DMS 273 treated with DMSO at 0.1 percent for 48 hours (cell line): ENCODE results near the gene ICAM3.
"Not testable (repeated sequence)": the region's sequence is repeated elsewhere in the genome, so short reads cannot be mapped to it uniquely, and the experiment has no call there.

ENCODE experiments used
- DNase-seq: peaks from one replicate; lab custom pipeline; 2025; lab: John Stamatoyannopoulos, UW

ICAM3 gene, protein sequence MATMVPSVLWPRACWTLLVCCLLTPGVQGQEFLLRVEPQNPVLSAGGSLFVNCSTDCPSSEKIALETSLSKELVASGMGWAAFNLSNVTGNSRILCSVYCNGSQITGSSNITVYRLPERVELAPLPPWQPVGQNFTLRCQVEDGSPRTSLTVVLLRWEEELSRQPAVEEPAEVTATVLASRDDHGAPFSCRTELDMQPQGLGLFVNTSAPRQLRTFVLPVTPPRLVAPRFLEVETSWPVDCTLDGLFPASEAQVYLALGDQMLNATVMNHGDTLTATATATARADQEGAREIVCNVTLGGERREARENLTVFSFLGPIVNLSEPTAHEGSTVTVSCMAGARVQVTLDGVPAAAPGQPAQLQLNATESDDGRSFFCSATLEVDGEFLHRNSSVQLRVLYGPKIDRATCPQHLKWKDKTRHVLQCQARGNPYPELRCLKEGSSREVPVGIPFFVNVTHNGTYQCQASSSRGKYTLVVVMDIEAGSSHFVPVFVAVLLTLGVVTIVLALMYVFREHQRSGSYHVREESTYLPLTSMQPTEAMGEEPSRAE

DNA sequence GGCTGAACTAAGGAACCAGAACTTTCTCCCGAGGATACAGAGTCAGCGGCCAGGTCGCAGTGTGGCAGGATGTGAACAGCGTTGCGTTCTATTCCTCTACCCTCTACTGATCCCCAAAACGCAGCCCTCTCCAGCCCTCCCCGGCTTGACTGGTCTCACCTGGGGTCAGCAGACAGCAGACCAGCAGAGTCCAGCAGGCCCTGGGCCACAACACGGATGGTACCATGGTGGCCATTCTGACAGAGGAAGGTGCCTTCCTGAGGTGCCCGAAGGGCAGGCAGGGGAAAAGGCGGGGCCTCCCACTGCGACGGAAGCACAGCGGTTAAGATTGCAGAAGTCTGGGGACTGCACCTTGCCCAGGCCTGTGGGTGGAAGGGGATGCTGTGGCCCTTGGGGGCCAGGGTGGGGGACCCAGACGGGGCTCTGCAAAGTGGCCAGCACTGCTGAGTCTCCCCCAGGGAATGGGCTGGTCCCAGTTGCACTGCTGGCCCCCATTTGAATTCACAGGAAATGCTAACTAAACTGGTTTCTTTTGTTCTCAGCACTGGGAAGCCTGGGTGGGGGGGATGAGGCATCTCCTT lies at the start of gene ICAM3:
Gene ICAM3 (minus strand): TSS at position 245 of the 581 bp plus-strand sequence. CDS start 10 bp downstream, at position 235.
- no peak for DNase-seq

DNA sequence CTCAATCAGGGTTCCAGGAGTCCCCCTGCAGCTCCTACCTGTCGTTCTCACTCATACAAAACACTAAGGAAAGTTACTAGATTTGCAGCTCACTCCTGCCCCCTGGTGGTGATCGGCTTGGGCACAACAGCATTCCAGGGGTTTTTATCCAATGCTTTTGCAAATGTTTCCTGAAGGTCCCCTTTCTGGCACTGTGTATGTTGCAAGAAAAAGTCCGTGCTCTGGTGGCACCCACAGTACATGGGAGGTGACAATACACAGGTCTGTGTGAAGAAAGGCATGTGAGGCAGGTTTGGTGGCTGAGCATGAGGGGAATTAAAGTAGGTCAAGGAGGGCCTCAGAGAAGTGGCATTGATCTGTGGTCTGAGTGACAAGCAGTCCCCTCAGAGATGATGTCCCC lies 49.5 kb upstream of the ICAM3 start:
- peak; percentile 47 for DNase-seq

DNA sequence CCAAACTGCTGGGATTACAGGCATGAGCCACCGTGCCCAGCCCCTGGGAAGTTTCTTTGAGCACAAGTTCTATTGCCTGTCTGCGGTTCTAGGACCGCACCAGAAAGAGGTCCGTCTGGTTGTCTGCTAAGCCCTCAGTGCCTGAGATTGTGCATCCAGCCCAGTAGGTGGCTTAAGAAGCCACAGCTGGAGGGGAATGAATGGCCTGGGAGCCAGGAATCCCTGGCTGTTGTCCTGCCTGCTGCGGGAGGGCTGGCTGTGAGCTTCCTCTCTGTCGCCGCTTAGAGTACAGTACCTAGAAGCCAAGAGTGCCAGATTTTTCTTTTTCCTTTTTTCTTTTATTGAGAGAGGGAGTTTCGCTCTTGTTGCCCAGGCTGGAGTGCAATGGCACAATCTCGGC lies 45.2 kb upstream of the ICAM3 start:
- DNase-seq = no peak

DNA sequence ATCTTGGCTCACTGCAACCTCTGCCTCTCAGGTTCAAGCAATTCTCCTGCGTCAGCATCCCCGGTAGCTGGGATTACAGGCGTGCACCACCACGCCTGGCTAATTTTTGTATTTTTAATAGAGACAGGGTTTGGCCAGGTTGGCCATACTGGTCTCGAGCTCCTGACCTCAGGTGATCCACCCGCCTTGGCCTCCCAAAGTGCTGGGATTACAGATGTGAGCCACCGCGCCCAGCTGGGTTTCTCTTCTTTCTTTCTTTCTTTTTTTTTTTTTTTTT lies 43.7 kb upstream of the ICAM3 start:
- DNase-seq = not testable (repeated sequence)

DNA sequence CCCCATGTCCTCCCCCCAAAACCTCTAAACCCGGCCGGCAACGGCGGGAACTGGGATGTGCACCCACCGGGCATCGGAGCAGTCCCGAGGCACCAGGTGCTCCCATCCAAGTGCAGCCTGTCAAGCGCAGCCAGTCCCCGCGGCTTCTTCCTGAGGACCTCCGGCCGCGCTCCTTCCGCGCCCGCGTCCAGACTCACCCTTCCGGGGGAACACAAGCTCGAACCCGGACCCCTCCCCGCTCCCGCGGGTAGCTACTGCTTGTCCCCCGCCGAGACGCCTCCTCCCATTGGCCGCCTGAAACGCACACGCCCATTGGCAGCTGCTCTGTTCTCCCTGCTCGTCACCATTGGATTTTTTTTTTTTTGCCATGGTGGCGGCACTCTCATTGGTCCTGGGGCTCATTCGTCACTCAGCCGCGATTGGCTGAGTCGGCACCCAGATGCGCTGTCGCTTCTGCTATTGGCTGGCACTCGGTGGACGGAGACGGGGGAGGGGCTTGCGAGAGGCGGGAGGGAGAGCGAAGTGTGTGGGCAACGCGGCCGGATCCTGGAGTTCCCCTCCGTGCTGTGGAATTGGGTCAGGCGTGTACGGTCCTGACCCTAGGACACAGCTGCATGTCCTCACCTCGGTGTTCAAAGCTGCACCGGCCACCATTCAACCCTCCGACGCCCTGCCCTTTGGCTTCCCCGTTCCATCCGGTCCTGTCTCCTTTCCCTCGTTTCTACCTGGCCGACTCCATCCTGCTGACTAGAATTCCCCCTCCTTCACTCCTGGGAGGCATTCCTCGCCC lies 41.1 kb upstream of the ICAM3 start, which contains the start of gene TYK2:
Gene TYK2 (minus strand): TSS at position 260 of the 790 bp plus-strand sequence. CDS start 2,166 bp downstream, outside the sequence.
- peak; percentile 97 for DNase-seq

DNA sequence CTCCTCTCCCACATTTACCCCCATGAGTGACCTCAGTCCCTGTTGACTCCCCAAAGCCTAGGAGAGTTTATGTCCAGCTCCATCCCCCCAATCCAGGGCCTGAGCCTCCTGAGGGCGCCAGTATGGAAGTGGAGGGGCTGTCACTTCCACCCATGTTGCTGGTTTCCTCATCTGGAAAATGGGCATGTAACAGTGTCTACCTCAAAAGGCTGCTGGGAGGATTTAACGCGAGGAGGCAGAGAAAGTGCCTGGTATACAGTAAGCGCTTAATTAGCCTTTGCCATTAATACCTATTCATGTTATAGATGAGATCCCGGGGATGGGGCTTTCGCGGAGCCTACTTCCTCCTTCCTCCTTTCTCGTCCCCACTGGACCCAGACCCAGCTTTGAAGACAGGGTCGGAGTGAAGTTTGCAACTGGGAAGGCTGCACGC lies 40.5 kb upstream of the ICAM3 start:
- no peak for DNase-seq

DNA sequence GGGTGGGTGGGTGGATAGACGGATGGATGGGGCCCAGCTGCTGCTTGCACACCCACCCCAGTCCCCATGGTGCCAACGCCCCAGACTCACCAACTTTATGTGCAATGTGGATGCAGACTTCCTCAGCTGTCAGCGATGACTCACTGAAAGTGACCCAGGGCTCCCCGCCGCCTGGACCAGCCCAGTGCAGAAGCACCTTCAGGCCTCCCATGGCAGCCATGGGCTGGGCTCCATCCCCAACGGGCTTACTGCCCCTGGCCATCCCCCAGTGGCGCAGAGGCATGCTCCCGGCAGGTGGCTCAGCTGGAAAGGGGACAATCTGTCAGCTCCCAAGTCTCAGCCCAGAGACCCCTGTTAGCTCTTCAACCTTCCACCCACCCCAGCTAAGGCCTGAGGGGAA lies 38.7 kb upstream of the ICAM3 start:
- DNase-seq = no peak

DNA sequence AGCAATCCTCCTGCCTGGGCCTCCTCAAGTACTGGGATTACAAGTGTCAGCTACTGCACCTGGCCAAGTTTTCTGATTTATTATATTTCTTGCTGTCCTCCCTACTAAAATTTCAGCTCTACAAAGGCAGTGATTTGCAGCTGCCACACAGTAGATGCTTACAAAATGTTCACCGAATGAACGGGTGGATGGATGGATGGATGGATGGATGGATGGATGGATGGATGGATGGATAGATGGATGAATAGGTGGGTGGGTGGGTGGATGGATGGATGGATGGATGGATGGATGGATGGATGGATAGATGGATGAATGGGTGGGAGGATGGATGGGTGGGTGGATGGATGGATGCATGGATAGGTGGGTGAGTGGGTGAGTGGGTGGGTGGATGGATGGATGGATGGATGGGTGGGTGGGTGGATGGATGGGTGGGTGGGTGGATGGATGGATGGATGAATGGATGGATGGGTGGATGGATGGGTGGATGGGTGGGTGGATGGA lies 37.8 kb upstream of the ICAM3 start:
- DNase-seq = not testable (repeated sequence)

DNA sequence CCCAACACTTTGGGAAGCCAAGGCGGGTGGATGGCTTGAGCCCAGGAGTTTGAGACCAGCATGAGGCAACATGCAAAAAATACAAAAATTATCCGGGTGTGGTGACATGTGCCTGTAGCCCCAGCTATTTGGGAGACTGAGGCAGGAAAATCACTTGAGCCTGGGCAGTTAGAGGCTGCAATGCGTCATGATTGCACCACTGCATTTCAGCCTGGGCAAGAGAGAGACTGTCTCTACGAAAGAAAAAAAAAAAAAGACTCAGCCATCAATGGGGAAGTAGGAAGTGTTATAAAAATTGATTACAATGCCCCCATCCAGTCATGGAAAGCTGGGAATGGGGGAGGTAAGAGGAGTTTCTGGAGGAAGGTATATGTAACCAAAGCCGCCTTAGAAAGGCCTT lies 35.5 kb upstream of the ICAM3 start:
- DNase-seq = no peak

DNA sequence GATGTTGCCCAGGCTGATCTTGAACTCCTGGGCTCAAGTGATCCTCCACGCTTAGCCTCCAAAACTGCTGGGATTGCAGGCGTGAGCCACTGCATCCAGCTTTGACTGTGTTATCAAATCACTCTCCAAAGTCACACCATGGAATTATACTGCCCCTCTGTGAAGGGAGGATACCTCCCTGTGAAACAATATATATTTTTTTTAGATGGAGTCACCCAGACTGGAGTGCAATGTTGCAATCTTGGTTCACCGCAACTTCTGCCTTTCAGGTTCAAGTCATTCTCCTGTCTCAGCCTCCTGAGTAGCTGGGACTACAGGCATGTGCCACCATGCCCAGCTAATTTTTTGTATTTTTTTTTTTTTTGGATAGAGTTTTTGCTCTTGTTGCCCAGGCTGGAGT lies 33.3 kb upstream of the ICAM3 start:
- DNase-seq = no peak

DNA sequence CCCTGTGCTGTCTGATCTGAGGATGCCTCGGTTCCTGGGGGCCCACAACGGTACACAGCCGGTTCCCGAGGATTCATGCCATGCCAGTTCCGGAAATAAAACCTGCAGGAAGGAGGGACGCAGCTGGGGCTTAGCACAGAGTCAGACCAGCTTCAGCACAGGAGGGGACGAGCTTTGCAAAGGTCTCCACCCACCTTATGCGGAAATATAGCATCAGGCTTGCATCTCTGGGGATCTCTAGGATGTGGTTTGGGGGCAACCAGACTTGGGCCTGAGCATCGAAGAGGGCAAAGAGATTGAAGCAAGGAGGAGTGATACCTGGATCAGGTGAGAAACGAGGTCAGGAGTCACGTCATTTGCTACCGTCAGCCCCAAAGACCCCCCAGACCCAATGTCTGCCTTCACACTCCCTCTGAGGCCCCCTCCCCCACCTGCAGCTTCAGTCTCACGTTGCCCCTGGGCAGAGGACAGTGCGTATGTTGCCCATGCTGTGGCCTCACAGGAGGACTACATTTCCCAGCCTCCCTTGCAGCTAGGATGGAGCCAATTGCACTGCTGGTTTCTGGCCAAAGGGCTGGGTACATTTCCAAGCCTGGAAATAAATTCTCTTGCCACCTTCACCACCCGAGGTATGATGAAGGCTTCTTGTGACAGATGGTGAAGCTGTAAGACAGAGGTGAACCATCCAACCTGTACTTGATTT lies 28.8 kb upstream of the ICAM3 start:
- no peak for DNase-seq

DNA sequence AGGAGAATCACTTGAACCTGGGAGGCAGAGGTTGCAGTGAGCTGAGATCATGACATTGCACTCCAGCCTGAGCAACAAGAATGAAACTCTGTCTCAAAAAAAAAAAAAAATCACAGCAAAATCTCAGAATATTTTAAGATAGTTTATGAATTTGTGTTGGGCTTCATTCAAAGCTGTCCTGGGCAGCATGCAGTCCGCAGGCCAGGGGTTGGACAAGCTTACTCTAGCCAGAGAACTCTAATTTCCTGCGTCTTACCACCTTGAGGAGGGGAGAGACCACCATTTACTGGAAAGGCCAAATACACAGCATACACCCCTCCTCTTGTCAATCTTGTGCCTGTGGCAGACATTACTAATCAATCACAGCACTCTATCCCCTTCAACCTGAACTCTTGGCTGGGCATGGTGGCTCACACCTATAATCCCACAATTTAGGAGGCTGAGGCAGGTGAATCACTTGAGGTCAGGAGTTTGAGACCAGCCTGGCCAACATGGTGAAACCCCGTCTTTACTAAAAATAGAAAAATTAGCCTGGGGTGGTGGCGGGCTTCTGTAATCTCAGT lies 27.6 kb upstream of the ICAM3 start:
- not testable (repeated sequence) for DNase-seq

DNA sequence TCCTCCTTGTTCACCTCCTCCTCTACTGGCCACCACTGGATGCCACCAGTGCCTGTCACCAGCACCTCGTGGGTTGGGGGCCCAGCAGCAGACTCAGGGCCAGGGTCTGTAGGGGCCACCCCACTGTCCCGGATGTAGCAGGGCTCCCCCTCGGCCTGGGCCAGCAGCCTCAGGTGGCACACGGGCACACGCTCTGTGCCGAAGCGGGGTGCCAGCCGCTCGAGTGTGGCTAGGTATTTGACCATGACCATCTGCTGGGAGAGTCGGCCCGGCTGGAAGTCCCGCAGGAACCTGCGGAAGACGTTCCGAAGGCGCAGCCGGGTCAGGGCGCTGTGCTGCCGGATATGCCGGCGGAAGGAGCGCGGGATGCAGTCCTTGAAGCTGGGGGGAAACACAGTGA lies 26.1 kb upstream of the ICAM3 start:
- DNase-seq = no peak

DNA sequence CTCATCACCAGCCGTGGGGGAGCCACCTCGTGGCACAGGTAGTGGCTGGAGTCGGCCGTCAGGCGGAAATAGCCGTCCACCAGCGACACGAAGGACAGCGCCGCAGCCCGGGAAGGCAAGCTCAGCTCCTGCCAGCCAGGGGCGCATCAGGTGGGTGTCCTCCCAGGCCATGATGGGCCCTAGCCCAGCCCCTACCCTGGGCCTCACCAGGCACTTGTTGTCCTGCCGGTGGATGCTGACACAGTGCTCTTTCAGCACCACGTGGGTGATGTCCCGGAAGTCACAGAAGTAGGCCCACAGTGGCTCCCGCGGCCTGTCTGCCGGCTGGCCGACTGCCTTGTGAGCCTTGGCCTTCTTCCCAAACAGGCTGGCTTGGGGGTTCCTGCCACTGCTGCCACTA lies 25.2 kb upstream of the ICAM3 start:
- no peak for DNase-seq

DNA sequence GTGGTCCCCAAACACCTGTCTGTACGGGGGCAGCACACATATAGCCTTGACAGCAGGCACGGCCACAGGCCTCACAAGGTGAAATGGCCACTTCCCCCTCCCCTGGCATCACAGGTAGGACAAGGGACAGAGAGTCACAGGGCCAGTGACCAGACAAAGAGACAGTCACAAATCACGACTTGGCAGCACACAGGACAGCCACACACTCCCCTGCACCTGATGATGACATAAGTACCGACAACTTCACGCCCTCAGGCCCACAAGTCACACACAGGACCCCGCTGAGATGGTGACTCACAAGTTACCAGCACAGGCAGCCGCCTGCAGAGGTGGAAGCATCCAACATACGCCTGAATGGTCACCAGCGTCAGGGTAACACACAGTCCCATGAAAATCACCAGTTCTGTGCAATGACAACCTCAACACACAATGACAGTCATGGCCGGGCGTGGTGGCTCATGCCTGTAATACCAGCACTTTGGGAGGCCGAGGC lies 24.4 kb upstream of the ICAM3 start:
- DNase-seq = no peak

DNA sequence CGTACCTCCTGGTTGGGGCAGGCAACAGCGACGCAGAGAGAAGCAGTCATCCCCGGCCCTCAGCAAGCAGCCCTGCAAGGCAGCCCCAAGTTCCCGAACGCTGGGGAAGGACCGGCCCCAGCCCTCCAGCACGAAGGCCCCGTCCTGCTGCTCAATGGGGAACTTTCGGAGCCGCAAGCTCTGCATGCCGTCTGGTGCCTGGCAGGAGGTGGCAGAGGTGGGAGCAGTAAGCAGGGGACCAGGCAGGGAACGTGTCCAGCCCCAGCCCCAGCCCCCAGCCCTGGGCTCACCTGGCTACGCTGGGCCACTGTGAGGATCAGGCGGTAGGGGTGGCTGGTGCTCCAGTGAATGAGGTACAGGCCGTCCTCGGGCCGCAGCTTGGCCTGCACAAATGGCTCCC lies 22.8 kb upstream of the ICAM3 start:
- no peak for DNase-seq

DNA sequence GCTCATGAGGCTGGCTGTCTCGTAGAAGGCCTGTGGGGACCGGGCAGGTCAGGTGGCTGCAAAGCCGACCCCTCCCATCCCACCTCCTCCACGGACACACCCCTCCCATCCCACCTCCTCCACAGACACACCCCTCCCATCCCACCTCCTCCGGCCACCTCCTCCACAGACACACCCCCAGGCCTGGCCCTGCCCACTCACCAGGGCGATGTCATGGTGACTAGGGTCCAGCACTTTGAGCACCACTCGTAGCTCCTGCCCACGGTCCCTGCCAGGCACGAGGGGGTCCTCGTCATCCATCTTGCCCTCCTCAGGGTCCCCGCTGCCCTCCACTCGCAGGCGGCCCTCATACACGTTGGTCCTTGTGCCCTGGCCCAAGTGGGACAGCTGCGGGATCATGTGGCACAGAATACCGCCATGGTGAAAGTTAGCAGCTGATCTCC lies 22.2 kb upstream of the ICAM3 start:
- DNase-seq = no peak

DNA sequence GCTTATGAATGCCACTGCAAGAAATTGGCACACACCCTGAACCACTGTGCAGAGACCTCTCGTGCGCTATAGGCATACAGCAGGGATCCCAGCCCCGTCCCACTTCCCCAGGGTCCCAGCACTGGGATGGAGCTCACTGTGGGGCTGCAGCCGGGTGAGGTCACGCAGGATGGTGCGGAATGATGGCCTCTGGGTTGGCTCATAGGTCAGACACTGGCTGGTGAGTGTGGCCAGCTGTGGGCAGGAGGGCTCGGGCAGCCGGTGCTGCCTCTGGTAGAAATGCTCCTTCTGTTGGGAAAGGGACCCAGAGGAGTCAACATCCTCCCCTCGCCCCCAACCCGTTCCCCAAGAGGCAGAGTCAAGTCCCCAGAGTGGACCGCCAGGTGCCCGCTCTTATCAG lies 17.0 kb upstream of the ICAM3 start:
- no peak for DNase-seq

DNA sequence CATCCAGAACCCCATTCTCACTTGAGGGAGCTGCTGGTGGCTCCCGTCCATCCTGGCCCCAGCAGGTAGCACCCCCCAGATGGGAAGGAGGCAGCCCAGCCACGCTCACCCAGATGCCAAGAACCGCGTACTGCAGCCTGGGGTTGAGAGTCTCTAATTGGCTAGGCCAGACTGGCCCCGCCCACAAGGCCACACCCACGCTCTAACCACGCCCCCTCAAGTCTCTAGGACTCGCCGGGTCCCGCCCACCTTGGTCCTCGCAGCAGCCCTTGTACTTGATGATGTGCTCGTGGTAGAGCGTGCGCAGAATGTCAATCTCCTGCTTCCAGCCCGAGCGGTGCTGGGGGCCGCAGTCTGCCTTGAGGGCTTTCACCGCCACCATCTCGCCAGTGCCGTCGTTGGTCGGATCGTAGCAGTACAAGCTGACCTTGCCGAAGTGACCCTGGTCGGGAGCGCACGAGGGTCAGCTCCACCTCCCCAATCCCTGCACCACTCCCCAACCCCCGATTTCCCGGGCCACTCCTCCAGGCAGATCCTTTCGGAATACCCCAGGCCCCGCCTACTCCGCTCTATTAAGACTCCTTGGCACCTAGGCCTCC lies 14.5 kb upstream of the ICAM3 start:
- DNase-seq = no peak

DNA sequence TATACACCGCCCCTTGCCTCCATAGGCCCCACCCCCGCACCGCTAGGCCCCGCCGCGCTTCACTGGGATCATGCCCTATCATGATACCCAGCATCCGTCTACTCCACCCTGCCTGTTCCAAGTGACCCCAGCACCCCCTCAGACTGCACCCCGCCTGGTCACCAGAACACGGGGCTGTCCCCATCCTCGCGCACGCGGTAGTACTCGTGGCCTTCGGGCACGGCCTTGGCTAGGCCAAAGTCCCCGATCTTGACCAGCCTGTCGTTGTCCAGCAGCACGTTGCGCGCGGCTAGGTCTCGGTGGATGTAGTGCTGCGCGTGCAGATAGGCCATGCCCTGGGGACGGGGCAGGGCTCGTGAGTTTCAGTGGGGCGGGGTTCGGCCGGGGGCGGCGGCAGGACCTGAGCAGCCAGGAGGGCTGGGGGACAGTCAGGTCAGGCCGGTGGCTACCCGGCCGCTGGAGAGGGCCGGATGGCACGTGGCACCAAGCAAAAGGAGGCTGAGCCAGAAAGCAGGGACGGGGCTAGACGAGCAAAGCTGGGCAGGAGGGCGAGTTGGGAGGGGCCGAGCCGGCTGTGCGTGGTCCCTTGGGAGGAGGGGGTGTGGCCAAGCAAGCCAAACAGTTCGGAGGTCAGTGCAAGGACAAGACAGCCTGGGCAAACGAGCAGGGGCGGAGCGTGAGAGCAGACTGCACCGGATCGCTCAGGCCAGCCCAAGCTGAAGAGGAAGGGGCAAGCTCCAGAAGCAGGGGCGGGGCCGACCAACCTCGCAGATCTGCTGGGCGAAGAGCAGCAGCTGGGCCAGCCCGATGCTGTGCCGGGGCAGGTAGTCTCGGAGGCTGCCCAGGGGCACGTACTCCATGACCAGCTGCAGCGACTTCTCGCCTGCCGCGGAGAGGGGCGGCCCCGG lies 13.6 kb upstream of the ICAM3 start:
- DNase-seq = no peak
